GM12875 (cell line): ENCODE data around the gene SRXN1.
"Not testable (repeated sequence)": the region's sequence is repeated elsewhere in the genome, so short reads cannot be mapped to it uniquely, and the experiment has no call there.

ENCODE experiments used
- H3K4me3 ChIP-seq: one replicate; pipeline ENCODE4 v1.5.1; 2011; ENCODE audit warnings: low read depth, low read length, control low read depth
- TF ChIP-seq, protein P1 (sequence below): IDR thresholded peaks from 2 replicates; pipeline ENCODE4 v1.5.1; 2011; ENCODE audit warnings: low read depth, mild to moderate bottlenecking, control low read depth, inconsistent platforms, low read length, moderate library complexity, borderline replicate concordance; ENCODE audit not compliant: insufficient read depth

Gene SRXN1

DNA sequence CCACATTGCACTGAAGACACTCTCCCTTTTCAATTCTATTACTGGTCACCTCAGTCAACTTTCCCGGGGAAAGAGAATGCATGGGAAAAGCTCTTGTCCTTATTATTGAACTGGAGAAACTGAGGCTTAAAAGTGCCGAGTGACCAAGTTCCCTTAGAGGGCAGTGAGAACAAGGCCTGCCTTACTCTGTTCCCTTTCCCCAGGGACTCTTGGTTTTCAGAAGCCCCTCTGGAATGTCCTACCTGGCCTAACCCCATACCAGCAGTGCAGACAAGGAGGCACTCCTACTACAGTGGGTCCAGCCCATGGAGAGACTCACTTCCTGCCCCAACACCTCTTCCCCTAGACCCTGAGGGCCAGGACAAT is 6.1 kb downstream of the SRXN1 start:
- TF ChIP-seq, protein P1, sequence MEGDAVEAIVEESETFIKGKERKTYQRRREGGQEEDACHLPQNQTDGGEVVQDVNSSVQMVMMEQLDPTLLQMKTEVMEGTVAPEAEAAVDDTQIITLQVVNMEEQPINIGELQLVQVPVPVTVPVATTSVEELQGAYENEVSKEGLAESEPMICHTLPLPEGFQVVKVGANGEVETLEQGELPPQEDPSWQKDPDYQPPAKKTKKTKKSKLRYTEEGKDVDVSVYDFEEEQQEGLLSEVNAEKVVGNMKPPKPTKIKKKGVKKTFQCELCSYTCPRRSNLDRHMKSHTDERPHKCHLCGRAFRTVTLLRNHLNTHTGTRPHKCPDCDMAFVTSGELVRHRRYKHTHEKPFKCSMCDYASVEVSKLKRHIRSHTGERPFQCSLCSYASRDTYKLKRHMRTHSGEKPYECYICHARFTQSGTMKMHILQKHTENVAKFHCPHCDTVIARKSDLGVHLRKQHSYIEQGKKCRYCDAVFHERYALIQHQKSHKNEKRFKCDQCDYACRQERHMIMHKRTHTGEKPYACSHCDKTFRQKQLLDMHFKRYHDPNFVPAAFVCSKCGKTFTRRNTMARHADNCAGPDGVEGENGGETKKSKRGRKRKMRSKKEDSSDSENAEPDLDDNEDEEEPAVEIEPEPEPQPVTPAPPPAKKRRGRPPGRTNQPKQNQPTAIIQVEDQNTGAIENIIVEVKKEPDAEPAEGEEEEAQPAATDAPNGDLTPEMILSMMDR = no peak
- no peak overlapping the region for H3K4me3 ChIP-seq

DNA sequence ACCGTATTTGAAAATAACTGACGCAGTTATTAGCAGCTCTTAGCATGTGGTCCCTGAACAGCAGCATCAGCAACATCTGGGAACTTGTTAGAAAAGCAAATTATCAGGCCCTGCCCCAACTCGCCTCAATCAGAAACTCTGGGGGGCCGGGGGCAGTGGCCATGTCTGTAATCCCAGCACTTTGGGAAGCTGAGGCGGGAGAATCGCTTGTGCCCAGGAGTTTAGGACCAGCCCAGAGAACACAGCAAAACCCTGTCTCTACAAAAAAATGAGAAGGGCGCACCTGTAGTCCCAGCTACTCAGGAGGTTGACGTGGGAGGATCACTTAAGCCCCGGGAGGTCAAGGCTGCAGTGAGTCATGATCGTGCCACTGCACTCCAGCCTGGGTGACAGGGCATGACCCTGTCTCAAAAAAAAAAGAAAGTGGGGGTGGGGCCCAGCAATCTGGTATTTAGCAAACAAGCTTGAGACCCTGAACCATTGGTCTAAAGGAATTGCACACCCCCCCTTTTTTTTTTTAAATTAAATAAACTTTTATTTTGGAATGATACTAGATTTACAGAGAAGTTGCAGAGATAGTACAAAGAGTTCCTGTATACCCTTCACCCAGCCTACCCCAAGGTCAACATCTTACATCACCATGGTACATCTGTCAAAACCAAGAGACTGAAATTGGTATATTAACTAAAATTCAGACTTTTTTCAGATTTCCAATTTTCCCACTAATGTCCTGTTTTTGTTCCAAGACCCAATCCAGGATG is 6.7 kb downstream of the SRXN1 start:
- TF ChIP-seq, protein P1 = no peak
- H3K4me3 ChIP-seq = no peak overlapping the region

DNA sequence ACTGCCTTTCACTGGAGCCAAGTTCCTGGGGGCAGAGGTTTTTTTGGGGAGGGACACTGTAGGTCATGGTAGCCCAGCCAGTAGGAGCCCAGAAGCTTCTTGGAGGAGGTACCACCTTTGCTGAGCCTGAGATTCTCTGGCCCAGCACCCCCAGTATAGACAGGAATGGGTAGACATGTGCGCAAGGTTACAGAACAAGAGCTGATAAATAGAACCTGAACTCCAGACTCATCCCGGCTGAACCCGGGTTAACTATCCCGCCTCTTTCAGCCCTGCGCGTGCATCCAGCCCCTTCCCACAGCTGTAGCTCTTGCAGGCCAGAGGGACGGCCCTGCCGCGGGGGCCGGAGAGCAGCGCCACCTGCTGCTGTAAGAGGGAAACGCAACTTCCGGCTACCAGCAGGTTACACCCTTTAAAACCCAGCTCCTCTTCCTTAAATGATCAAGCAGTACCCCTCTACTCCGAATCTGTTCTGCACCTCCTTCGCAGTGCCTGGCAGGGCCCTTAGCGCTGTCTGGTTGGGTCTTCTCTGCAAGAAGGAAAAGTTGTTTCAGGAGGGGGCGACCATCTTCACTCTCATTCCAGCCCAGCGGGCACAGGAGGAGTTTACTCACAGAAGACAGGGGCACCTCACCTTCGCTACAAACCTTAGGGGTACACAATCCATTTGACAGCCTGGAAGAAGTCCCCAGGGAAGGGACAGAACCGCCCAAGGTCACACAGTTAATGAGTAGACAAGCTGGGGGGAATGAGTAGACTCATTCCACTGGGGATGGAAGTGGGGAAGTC is 7.5 kb downstream of the SRXN1 start:
- H3K4me3 ChIP-seq = no peak overlapping the region
- TF ChIP-seq, protein P1 = peak; percentile 96

DNA sequence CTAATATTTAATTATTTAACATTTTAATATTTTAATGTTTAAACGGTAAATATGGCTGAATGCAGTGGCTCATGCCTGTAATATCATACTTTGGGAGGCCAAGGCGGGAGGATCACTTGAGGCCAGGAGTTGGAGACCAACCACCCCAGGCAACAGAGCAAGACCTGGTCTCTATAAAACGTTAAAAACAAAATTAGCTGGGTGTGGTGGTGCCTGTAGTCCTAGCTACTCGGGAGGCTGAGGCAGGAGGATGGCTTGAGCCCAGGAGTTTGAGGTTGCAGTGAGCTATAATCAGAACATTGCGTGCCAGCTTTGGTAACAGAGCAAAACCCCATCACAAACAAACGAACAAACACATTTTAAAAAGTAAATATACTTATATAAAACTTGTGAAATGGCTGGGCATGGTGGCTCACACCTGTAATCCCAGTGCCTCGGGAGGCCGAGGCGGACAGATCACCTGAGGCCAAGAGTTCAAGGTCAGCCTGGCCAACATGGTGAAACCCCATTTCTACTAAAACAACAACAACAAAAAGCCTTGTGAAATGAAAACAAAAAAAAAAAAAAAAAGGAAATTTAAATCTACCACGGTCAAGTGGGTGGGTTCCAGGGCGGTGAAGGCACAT is 8.2 kb downstream of the SRXN1 start:
- TF ChIP-seq, protein P1 = no peak
- no peak overlapping the region for H3K4me3 ChIP-seq

DNA sequence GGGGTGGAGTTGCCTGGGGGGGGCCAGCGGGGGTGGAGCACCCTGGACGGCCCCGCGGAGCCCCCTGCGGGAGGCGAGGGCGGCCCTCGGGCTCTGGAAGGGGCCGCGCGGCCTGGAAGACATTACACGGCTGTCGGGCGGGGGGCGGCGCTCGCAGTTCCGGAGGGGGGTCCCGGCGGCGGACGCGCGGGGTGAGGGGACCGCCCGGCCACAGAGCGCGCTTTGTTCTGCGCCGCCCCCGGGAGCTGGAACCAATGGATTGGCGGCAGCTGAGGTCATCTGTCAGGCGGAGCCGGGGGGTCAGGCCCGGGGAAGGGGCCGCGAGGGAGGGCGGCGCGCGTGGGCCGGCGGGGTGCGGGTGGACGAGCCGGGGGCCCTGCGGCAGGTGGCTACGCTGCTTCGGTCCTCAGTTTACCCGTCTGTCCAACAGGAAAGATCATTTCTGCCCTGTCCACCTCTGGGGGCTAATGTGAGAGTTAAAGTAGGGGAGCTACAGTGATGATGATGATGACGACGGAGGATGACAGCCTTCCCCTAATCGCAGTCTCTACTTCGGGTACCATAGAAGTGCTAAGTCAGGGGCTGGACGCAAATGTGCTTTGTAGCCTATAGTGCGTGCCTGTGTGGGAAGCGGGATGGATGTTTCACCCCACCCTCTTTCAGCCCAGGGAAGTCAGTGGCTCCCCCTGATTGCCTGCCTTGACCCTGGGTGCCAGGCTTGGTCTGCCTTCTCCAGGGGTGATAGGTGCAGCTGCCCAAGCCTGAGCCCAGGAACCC is 10.4 kb downstream of the SRXN1 start:
- TF ChIP-seq, protein P1 = no peak
- no peak overlapping the region for H3K4me3 ChIP-seq

DNA sequence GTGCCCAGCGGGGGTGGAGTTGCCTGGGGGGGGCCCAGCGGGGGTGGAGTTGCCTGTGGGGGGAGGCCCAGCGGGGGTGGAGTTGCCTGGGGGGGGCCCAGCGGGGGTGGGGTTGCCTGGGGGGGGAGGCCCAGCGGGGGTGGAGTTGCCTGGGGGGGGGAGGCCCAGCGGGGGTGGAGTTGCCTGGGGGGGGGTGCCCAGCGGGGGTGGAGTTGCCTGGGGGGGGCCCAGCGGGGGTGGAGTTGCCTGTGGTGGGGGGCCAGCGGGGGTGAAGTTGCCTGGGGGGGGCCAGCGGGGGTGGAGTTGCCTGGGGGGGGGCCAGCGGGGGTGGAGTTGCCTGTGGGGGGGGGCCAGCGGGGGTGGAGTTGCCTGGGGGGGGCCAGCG is 11.0 kb downstream of the SRXN1 start:
- not testable (repeated sequence) for H3K4me3 ChIP-seq

DNA sequence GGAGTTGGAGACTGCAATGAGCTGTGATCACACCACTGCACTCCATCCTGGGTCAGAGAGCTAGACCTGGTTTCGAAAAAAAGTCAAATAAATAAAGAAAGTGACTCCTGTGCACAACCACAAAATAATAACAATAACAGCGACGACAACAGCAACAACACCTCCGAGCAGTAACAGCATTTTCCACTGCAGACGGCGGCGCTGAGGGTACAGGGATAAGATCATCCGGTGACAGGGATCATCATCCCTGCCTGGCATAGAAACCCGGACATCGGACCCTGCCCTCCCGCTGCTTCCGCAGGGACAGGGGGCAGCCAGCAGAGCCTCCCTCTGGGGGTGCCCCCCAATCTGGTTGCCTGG is 11.5 kb downstream of the SRXN1 start:
- TF ChIP-seq, protein P1 = no peak
- H3K4me3 ChIP-seq = no peak overlapping the region
